22Rv1 (cell line): ENCODE data around the gene CDK12.

Source experiments
- CTCF ChIP-seq: fragments of 450-650 bp; IDR thresholded peaks from 2 replicates; pipeline ENCODE4 v1.5.1; 2017; ENCODE audit warnings: mild to moderate bottlenecking
- ZFX ChIP-seq: fragments of 450-650 bp; IDR thresholded peaks from 2 replicates; pipeline ENCODE4 v1.6.1; 2017; ENCODE audit warnings: antibody characterized with exemption, borderline replicate concordance

GRCh38 chr17:39547713-39548478 lies 86.6 kb downstream of the CDK12 start:
- peak; percentile 96 for TF ChIP-seq CTCF
- no peak for TF ChIP-seq ZFX
